ENCODE results near the gene GARS1. TPM values are rescaled to one million over a fixed set of nuclear protein-coding genes. Genes with fewer than 3 reads are reported as not detected.

GARS1 gene
- total RNA-seq, 1 donor from 2014 or later: 154 TPM

DNA sequence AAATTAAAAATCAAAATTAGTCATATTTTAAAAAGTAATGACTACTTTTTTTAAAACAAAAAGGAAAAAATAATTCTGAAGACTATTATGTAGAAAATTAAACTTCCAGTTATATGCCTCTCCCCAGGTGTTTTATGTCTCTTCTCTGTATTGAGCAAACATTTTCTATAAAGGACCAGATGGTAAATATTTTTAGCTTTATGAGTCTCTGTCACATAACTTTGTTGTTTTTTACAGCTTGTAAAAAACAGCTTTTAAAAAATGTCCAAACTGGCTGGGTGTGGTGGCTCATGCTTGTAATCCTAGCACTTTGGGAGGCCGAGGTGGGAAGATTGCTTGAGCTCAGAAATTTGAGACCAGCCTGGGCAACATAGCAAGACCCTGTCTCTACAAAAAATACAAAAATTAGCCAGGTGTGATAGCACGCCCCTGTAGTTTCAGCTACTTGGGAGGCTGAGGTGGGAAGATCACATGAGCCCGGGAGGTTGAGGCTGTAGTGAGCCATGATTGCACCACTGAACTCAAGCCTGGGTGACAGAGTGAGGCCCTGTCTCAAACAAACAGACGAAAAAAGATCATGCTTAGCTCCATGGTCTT is 23.5 kb downstream of the GARS1 start:
- no peak overlapping the region for H3K4me3 ChIP-seq (ENCODE audit: low read depth, low read length)
- no peak for DNase-seq (ENCODE audit: low read depth)
- TF ChIP-seq CTCF (conservative IDR thresholded peaks at IDR 0.05; ENCODE audit: low read depth, low read length): no peak

GRCh38 chr7:30618961-30619360 is 24.3 kb downstream of the GARS1 start:
- no peak overlapping the region for H3K4me3 ChIP-seq (ENCODE audit: low read depth, low read length)
- no peak for TF ChIP-seq CTCF (conservative IDR thresholded peaks at IDR 0.05; ENCODE audit: low read depth, low read length)
- DNase-seq (ENCODE audit: low read depth): no peak

DNA sequence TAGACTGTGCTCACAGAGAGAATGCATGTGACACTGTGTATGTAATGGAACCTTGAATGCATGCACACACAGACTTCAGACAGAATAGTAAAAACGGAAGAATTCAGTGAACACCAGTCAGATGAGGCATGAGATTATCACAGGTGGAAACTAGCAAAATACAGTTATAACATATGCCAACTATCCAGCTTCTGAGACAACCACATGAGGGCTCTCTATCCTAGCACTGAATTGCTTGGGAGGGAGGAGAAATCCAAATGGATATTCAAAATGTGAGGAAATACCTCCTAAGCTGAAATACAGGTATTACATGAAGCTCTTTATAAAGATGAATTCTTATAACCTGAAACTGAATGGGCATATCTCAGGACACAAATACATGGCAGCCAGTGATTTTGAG is 30.6 kb downstream of the GARS1 start:
- no peak overlapping the region for H3K4me3 ChIP-seq (ENCODE audit: low read depth, low read length)
- DNase-seq (ENCODE audit: low read depth): no peak
- peak; percentile 28 for TF ChIP-seq CTCF (conservative IDR thresholded peaks at IDR 0.05; ENCODE audit: low read depth, low read length)

DNA sequence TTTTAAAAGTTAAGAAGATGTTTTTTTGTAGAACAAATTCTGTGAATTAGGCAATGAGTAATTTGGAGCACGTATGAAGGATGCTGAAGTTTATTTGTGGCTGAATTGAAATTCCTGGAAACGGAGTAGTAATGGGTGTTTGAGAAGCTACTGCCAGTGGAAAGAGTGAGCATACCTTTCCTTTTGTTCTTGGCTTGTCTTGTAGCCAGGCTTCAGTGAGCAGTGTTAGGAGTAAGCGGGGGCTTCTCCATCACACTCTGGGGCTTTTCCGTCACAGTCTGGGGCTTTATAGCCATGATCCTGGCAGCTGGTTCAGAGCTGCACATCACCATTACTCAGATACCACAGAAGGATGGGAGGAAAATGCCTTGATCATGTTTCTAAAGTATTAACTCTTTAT is 32.3 kb downstream of the GARS1 start:
- TF ChIP-seq CTCF (conservative IDR thresholded peaks at IDR 0.05; ENCODE audit: low read depth, low read length): no peak
- no peak overlapping the region for H3K4me3 ChIP-seq (ENCODE audit: low read depth, low read length)

DNA sequence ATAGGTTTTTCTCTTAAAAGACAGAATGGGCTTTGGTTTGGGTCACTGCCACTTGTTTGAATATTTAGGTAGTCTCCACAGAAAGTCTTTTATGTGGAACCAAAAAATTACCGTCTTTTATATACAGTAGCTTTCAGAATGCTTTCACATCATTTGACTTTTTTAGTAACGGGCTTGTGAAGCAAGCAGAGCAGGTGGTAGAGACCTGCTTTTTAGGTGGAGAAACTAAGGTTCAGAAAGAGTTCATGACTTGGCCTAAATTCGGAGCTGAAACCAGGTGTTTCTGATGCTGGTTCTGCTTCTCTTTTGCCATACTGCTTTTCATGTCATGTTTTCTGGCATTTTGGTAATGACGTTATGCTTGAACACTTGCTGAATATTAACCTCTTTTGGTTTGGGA is 36.3 kb downstream of the GARS1 start:
- no peak overlapping the region for H3K4me3 ChIP-seq (ENCODE audit: low read depth, low read length)
- no peak for DNase-seq (ENCODE audit: low read depth)
- no peak for TF ChIP-seq CTCF (conservative IDR thresholded peaks at IDR 0.05; ENCODE audit: low read depth, low read length)

More for the DNA sequence above, 32.3 kb downstream of the GARS1 start:
- DNase-seq (ENCODE audit: low read depth): no peak

GRCh38 chr7:30633223-30633622 is 38.5 kb downstream of the GARS1 start:
- TF ChIP-seq CTCF (conservative IDR thresholded peaks at IDR 0.05; ENCODE audit: low read depth, low read length): no peak
- no peak for DNase-seq (ENCODE audit: low read depth)
- no peak overlapping the region for H3K4me3 ChIP-seq (ENCODE audit: low read depth, low read length)

DNA sequence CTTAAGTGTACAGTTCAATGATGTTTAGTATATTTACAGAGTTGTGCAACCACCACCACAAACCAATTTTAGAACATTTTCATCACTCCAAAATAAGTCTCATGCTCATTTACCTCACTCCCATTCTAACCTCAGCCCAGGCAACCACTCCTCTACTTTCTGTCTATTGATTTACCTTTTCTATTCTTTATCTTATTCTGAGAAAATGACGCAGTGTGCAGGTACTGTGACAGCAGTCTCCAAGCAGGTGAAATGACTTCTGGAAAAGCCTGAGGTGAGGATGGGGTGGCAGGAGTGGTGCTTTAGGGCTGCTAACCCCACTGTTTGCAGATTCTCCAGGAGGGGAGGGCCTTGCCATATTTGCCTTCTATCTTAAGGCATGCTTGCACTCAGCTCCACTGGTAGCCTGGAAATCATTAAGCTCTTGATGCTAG is 39.5 kb downstream of the GARS1 start:
- H3K4me3 ChIP-seq (ENCODE audit: low read depth, low read length): no peak overlapping the region
- no peak for TF ChIP-seq CTCF (conservative IDR thresholded peaks at IDR 0.05; ENCODE audit: low read depth, low read length)
- no peak for DNase-seq (ENCODE audit: low read depth)
